ENCODE measurements around the gene VMAC.

- TF ChIP-seq CTCF (IDR thresholded peaks at IDR 0.05; ENCODE audit: extremely low read depth in 1 of 2, insufficient read depth in 1 of 2, low read depth in 1 of 2, low read length in 2 of 2) (no peak), MYC (IDR thresholded peaks at IDR 0.05; ENCODE audit: low read depth, low read length) (no peak), EZH2 (IDR thresholded peaks at IDR 0.05; ENCODE audit: borderline replicate concordance, low read depth, low read length, severe bottlenecking) (no peak), JUN (IDR thresholded peaks at IDR 0.05; ENCODE audit: borderline replicate concordance, insufficient read depth, insufficient read length, low read depth) (no peak), POLR2A (IDR thresholded peaks at IDR 0.05; ENCODE audit: low read depth, low read length) (no peak)
Observed at GRCh38 chr19:5908773-5909442, 4.2 kb downstream of the VMAC start.
